EH (cell line): ENCODE measurements around the gene RNF114.
"Not testable (repeated sequence)": the region's sequence is repeated elsewhere in the genome, so short reads cannot be mapped to it uniquely, and the experiment has no call there.

Source experiments
- DNase-seq: peaks from one replicate; pipeline ENCODE4 v3.0.0-alpha.2; 2015; ENCODE audit warnings: low read depth

Gene RNF114, protein sequence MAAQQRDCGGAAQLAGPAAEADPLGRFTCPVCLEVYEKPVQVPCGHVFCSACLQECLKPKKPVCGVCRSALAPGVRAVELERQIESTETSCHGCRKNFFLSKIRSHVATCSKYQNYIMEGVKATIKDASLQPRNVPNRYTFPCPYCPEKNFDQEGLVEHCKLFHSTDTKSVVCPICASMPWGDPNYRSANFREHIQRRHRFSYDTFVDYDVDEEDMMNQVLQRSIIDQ

DNA sequence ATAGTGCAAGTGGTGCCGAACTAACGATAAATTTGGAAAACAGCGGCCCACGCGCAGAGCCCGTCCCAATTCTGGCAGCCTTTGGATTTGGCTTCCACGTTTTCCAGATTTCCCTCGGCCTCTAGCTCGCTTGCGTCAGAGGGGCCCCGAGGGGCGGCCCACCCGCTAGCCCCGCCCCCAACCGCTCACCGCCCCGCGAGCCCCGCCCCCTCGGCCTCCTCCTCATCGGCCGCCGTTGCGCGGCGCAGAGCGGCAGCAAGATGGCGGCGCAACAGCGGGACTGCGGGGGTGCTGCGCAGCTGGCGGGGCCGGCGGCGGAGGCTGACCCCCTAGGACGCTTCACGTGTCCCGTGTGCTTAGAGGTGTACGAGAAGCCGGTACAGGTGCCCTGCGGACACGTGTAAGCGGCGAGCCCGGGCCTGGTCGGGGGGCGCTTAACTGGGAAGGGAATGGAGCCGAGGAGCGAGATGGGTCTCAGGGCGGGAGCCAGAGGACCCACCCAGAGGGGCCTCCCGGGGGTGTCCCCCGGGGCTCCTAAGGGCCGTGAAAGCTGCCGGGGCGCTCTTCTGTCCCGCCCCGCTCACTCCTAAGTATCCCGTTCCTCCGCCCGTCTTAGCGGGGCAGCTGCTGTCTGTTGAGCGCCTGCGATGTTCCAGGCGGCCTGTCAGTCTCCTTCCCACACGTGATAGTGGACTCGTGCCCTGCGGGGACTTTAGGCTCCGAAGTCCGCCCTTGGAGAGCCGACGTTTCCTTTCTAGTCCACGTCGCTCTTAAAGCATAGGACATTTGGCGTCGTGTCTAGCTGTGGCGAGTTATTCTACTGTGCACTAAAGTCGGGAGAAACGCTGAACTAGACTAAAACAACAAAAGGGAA is at the start of gene RNF114:
Gene RNF114 (plus strand): TSS at position 245 of the 874 bp plus-strand sequence. CDS start 16 bp downstream, at position 261.
- DNase-seq = peak; percentile 88

DNA sequence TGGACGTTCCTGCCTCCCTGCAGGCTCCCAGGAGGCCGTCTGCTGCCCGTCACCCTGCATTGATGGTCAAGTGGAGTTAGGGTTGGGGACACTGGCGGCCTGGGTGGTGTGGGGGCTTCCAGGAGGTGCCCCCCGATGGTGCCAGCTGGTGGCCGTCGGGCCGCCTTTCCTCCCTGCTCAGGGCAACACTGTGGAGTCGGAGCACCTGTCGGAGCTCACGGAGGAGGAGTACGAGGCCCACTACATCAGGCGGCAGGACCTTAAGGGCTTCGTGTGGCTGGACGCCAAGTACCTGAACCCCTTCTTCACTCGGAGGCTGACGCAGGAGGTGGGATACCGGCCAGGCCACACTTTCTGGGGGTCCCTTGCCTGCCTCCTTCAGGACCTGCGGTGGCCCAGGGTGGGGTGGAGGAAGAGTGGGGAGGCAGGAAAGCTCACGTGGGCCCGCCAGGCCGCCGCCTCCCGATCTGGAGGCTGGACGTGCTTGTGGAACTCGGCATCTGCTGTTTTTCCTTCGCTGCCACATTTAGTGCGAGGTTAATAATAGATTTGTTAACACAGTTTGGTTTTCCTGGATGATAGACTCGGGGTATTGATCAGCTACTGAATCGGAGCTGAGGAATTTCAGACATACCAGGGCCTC is 49.5 kb upstream of the RNF114 start:
- DNase-seq = no peak

DNA sequence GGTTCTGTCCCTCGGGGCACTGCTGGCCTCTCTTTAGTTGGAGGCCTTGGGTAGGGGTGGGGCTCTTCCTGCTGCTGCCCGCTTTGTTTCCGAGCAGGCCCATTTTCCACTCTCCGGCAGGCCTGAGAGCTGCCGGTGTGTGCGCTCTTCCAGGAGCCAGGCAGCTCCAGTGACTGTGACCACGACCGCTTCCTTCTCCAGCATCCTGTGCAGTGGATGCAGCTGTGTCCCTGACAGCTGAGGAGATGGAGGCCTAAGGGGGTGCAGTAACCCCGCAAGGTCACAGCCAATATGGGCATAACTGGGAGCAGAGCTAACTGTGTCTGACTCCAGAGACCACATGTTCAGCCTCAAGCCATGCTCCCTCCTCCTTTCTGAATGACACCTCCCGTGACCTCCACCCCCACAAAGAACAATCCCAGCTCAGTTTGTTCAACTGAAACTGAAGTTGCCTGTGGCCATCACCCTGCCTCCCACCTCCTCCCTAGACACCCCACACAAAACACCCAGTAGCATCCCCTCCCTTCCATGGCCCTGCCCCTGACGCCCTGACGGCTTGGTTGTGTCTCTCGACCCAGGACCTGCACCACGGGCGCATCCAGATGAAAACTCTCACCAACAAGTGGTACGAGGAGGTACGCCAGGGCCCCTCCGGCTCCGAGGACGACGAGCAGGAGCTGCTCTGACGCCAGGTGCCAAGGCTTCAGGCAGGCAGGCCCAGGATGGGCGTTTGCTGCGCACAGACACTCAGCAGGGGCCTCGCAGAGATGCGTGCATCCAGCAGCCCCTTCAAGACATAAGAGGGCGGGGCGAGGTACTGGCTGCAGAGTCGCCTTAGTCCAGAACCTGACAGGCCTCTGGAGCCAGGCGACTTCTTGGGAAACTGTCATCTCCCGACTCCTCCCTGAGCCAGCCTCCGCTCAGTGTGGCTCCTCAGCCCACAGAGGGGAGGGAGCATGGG is 48.7 kb upstream of the RNF114 start:
- peak; percentile 35 for DNase-seq

DNA sequence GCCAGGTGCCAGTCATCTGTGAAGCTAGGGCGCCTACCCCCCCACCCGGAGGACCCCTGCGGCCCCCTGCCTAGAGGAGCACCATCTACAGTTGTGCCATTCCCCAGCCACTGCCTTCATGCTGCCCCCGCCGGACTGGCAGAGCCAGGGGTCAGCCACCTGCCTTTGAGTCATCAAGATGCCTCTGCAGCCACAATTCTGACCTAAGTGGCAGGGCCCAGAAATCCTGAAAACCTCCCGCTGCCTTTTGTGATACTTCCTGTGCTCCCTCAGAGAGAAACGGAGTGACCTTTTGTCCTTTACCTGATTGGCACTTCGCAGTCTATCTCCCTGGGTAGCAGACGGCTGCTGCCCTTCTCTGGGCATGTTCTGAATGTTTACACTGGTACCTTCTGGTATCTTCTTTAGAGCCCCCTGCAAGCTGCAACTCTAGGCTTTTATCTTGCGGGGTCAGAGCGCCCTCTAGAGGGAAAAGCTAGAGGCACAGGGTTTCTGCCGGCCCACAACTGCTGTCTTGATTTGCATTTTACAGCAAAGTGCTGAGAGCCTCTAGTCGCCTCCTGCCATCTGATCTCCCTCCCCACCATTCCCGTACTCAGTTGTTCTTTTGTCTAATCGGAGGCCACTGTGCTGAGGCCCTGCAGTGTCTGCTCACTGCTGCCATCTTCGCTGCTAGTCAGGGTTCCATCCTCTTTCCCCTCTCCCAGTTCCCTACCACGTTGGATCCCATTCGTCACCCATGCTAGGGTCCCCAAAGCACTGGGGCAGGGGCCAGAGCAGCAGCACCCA is 47.8 kb upstream of the RNF114 start:
- peak; percentile 55 for DNase-seq

DNA sequence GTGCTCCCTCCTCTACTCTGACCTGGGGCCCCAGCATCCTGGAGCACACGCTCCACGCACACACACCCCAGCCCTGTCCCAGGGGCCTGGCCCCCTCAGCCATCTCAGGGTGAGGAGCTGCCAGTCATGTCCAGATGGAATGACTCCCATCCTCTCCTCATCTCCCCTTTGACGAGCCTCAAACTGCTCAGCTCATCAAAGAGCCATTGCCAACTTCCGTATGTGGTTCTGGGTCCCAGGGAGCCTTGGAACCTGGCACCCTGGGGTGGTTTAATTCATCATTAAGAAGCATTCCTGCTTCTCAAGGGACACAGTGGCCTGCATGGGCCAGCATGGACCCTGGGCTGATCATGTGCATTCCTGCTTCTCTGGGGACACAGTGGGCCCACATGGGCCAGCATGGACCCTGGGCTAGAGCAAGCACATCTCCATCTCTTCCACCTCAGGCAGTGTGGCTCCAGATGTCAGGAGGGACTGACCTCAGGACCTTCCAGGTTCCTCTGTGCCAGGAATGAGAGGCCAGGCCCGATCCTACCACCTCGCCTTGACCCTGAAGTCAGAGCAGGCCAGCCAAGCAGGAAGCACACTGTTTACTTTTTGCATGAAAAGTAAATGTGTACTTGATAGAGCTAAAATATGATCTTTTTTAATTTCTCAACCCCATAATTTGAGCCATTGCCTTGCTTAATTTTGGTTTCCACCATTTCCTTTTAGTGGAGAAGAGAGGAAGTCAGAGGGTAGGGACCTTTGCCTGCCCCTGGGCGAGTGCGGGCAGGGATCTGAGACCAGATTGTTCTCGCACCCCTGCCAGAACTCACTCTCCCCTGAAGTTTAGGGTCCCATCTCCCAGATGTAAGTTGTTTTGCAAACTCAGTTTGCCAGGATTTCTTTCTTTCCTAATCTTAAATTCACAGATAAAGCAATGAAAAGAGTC is 46.9 kb upstream of the RNF114 start:
- no peak for DNase-seq

DNA sequence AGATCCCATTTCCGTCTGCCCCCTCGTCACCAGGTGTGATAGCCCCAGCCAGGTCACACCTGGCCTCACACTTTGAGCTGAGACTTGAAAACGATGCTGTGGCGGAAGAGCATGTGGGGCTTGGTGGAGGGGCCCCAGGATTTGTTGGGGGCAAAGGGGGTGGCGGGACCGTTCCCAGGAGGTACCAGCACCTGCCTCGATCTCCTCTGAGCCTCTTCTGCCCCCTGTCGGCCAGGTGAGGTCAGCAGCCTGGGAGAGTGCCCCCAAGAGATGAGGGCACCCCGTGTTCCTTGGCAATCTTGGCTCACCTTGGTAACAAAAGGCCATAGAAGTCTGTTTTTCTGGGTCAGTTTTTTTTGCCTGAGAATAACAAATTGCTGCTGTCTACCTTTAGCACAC is 46.3 kb upstream of the RNF114 start:
- DNase-seq = no peak

DNA sequence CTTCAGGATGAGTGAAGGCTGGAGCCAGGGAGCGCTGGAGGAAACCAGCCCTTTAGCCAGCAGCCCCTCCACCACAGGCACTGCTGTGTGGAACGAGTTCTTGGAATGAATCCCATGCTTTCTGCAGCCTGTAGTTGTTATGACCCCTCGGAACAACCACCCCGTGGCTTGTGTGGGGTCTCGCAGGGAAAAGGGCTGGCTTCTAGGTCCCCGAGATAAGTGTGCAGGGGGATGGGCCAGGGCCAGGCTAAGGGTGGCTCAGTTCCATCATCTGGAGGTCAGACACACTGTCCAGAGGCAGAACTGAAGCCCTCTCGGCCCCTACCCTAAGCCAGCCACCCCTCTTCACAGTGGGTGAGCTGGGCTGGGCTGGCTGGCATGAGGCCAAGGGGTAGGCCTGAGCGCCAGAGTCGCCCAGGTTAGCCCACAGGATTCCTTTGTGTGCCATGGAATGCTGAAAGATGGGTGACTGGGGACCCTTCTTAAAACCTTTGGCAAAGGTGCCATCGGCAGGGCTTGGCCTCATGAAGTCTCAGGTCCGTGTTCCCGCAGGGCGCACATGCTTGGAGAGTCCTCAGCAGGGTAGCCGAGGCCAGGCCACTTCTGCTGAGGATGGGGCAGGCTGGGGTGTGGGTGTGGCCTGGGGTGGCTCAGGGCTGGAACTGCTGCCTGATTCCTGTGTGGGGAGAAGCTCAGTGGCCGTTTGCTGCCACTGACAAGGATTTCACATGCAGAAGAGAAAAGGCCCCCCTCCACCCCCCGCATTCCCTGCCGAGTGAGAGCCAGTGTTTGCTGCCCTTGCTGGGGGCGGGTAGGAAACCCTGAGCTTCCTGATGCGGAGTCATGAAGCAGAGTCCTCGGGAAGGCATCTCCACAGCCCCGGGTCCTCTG is 45.5 kb upstream of the RNF114 start:
- DNase-seq = no peak

DNA sequence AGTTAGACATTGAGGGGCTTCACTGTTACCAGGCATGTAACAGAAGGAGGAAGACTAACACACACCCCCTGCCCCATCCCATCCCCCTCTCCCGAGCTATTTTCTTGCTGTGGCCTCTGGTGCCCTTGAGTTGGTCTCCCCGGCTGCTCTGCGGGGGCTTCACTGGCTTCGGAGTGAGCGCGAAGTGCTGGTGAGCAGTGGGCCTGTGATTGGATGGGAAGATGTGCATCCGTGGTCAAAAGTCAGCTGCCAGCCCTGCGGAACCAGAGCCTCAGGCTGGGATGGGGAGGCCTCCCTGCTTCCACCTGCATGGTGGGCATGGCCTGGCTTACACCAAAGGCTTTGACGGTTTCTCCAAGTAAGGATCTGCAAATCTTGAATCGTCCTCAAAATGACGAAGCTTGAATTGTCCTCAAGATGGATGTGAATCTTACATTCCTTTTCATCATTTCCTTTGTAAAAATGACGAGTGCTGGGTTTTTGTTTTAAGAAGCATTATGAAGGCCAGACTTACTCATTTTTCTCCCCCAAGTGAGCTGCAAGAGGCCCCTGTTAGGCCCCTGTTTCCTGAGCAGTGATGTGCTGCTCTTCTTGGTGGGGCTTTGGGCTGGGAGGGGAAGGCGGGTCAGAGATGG is 44.6 kb upstream of the RNF114 start:
- no peak for DNase-seq

DNA sequence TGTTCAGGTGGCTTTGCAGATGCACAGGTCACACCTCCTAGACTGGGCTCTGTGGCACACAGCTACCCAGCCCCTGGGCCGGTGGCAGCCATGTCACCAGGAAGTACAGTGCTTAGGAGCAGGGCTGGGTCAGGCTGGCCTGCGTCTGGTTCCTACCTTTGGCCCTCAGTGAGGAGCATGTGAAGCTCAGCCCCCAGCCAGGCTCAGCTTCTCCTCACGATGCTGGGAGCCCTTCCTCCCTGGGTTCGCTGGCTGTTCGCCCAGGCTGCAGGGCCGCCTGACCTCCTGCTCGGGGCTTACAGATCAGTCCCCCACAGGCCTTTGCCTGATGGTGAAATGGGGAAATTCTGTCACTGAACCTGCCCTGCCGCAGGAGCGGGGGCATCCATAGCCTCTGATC is 43.9 kb upstream of the RNF114 start:
- no peak for DNase-seq

DNA sequence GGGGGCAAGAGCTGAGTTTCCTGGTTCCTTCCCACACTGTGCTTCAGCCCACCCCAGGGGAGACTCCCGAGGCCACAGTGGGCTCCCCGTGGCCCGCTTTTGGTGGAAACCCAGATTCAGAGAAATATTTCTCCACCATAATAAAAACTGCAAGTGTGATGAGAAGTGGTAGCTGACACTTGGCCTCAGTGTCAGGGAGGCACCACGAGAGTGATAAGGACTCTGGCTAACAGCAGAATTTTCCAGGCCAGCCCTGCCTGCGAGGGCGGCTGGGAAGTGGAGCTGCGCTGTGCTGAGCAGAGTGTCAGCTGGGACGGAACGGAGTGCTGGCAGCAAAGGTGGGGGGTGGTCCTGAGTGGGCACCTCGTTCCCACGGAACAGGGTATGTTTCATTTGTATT is 43.4 kb upstream of the RNF114 start:
- no peak for DNase-seq

DNA sequence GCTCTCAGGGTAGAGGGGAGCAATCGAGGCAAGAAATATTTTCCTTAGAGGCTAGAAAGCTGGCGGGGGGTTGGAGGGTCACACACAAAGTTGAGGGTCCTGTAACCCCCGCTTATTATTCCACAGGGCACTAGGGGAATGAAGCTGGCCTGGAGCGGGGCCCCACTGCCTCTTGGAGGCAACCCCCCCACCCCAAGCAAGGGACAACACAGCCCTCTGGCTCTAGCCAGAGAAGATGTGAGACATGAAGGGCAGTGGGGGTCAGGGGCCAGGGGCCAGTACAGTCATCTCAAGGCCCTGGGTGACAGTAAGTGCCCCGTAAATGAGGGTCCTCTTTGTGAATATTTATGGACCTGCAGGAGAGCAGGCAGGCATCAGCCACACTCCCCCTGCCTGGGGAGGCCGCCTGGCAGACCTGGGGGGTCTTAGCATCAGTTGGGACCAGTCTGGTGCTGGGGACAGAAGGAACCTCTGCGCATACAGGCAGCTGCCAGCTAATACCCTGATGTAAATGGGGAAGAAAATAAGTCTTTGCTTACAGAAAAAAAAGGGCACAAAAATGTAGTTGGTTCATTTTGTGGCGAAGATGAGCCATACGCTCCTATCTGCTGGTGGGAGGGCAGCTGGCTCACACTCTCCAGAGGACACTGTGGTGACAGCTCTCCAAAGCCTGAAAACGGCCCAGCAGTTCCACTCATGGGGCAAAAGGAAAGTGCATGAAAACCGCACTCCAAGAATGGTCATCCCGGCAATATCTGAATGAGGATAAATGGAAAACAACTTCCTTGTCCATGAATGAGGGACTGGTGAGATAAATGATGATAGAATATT is 42.7 kb upstream of the RNF114 start:
- peak; percentile 27 for DNase-seq

DNA sequence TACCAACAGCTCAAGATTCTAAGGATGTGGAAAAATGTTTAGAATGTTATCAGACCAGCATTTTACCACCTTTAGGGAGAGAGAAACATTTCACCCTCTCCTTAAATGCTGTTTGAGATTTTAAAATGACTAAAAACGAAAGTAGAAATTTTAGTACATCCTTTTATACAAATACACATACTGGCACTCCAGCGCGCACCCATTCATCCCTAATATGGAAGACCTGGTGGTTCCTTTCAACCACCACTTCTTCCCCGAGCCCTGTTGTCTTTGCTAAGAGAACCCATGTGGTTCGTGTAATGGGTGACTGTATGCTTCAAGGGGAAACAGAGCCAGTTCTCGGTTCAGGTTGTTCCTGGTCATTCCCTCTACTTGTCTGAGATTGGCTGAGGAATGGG is 42.1 kb upstream of the RNF114 start:
- DNase-seq = no peak

DNA sequence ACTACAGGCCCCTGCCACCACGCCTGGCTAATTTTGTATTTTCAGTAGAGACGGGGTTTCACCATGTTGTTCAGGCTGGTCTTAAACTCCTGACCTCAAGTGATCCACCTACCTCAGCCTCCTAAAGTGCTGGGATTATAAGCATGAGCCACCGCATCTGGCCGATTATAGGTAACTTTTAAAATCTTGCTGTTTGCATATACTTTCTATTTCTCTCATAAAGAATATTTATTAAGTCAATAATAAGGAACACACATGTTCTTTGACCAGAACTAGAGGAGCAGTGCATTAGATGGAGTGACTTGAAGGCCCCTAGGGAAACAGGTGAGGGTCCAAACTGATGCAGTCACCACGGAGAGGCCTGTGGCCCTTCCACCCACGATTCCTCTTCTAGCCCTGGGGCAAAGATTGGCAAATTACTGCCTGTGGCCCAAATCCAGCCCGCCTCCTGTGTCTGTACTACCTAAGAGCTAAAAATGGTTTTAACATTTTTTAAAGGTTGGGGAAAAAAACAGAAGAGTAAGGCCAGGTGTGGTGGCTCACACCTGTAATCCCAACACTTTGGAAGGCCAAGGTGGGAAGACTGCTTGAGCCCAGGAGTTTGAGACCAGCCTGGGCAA is 40.6 kb upstream of the RNF114 start:
- not testable (repeated sequence) for DNase-seq

DNA sequence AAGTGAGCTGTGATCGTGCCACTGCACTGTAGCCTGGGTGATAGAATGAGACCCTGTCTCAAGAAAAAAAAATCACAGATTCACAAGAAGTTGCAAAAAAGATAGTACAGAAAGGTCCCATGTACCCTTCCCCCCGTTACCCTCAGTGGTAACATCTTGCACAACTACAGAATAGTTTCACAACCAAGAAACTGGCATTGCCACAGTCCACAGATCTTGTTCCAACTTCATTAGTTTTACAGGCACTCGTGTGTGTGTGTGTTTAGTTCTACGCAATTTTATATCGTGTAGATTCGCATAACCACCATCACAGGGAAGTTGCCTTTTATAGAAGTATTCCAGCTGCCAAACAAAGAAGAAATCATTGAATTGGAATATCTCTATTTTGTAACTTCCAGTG is 40.0 kb upstream of the RNF114 start:
- DNase-seq = no peak

DNA sequence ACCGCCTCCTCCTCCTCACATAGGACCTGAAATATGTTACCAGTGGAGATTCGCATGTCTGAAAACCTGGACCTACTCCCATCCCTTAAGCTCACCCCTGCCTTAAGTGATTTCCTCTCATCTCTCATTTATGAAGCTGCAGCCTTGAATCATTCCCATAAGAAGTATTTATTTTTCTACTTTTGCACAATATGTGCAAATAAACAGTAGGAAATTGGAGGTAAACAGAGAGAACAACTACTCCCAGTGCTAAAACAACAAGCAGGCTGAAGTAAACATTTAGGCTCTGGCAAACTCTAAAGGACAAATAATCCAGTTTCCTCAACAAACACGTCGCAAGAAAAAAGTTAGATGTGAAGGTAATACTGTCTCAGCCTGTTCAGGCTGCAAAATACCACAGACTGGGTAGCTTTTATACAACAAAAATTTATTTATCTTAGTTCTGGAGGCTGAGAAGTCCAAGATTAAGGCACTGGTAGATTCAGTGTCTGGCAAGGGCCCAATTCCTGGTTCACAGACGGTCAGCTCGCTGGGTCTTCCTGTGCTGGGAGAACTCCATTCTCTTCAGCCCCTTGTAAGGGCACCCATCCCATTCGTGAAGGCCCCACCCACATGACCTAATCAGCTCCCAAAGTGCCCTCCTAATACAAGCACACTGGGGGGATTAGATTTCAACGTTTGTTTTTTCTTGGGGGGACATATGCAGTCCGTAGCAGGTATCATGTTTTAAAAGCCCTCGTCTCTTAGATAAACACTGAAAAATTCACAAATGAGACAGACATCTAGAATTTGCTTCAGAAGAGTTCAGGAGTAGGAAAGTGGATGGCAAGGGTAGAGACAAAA is 36.4 kb upstream of the RNF114 start:
- DNase-seq = no peak

DNA sequence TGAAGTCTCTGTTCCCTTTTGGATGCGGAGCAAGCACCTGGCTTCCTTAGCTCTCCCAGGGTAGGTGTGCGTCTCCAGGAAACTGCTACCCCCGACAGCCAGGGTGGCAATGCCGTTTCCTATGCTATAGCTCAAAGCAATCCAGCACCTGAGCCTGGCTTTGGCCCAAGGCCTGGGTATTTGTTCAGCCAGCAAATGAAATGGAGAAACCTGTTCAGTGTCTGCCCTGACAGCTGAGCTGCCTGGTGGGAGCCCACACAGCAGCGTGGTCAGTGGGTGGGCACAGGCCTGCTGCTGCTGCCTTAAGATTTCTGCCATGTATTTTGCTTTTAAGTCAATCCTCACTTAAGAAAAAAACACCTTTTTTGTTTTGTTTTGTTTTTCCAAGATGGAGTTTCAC is 34.6 kb upstream of the RNF114 start:
- DNase-seq = no peak
